ENCODE measurements around the gene CARD14.

CARD14 gene

DNA sequence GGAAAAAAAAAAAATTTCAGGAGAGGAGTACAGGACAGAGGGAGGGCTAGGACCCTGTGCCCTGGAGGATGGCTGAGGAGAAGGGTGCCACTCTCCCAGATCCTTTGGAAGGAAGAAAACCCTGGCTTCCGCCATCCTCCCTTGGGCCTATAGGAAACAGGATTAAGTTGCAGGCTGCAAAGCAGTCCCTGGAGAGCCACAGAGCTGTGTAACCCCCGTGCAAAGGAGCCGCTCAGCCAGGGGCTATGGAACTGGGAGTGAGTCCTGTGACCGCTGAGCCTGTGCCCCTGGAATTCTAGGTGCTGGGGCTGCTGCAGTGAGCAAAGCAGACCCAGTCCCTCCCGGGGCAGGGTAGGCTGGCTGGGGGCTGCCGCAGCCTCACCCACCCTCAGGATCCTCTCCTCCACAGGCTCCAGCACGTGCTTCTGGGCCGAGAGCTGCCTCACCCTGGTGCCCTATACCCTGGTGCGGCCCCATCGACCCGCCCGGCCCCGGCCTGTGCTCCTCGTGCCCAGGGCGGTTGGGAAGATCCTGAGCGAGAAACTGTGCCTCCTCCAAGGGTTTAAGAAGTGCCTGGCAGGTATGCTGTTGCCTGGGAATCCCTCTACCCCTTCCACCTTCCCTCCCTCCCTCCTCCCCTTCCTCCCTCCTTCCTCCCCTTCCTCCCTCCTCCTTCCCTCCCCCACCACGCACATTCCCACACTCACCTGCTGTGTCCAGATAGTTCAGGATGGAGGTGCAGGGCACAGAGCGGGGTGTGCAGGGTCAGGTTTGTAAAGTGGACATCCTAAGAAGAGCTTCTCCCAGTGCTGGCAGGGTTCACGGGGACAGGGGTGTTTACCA lies 35.0 kb downstream of the CARD14 start:
- no peak for DNase-seq (ENCODE audit: extremely low read depth, low read depth)
- H3K4me3 ChIP-seq (replicated peaks; ENCODE audit: low read depth, low read length), result no peak overlapping the region
- TF ChIP-seq, protein P1, sequence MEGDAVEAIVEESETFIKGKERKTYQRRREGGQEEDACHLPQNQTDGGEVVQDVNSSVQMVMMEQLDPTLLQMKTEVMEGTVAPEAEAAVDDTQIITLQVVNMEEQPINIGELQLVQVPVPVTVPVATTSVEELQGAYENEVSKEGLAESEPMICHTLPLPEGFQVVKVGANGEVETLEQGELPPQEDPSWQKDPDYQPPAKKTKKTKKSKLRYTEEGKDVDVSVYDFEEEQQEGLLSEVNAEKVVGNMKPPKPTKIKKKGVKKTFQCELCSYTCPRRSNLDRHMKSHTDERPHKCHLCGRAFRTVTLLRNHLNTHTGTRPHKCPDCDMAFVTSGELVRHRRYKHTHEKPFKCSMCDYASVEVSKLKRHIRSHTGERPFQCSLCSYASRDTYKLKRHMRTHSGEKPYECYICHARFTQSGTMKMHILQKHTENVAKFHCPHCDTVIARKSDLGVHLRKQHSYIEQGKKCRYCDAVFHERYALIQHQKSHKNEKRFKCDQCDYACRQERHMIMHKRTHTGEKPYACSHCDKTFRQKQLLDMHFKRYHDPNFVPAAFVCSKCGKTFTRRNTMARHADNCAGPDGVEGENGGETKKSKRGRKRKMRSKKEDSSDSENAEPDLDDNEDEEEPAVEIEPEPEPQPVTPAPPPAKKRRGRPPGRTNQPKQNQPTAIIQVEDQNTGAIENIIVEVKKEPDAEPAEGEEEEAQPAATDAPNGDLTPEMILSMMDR (IDR thresholded peaks at IDR 0.05; ENCODE audit: low read depth, low read length, missing control alignments), result no peak

GRCh38 chr17:80205811-80206210 lies 36.0 kb downstream of the CARD14 start:
- no peak overlapping the region for H3K4me3 ChIP-seq (replicated peaks; ENCODE audit: low read depth, low read length)
- TF ChIP-seq, protein P1 (IDR thresholded peaks at IDR 0.05; ENCODE audit: low read depth, low read length, missing control alignments), result no peak
- DNase-seq (ENCODE audit: extremely low read depth, low read depth), result no peak

DNA sequence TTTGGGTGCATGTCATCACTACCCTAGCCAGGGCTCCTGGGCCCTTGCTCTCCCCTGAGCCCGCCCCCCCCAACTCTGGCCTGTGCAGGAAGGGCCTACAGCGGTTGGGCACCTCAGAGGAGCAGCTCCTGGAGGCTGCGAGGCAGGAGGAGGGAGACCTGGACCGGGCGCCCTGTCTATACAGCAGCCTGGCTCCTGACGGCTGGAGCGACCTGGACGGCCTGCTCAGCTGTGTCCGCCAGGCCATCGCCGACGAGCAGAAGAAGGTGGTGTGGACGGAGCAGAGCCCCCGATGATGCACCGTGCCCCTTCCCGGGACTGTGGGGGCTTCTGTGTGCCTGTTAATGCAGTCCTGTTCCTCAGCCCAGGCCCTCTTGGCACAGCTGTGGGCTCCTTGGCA lies 38.2 kb downstream of the CARD14 start:
- no peak for DNase-seq (ENCODE audit: extremely low read depth, low read depth)
- TF ChIP-seq, protein P1 (IDR thresholded peaks at IDR 0.05; ENCODE audit: low read depth, low read length, missing control alignments), result no peak
- H3K4me3 ChIP-seq (replicated peaks; ENCODE audit: low read depth, low read length), result no peak overlapping the region

- no peak overlapping the region for H3K4me3 ChIP-seq (replicated peaks; ENCODE audit: low read depth, low read length)
- DNase-seq (ENCODE audit: extremely low read depth, low read depth), result no peak
- TF ChIP-seq, protein P1 (IDR thresholded peaks at IDR 0.05; ENCODE audit: low read depth, low read length, missing control alignments), result no peak
Measured at GRCh38 chr17:80209765-80210164, 39.9 kb downstream of the CARD14 start.

DNA sequence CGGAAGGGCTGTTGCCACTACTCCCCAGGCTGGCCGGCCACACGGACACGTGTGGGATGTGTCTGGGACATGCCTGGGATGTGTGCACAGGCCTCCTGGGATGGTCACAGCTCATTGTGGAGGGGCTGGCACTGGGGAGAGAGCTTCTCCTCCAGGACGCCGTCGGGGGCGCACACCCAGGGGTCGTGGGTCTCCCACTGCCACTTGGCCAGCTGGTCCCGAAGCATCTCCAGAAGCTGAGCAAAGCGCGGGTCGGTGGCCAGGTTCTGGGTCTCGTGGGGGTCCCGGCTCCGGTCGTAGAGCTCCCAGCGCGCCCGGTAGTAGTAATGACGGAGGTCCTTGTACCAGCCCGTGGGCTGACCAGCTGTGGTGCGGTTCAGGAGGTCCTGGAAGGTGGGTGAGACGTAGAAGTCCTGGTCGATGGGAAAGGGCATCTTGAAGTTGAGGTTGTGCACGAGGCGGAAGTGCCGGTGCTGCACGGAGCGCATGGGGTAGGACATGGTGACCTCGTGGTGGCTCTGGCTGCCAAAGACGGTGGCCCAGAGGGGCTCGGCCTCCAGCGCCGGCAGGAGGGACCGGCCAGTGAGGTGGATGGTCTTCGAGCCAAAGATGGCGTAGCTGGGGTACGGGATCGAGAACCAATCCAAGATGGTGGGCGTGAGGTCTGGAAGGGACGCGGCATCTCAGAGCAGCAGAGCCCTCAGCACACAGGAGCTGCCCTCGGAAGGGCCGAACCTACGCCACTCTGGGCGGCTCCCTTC lies 40.7 kb downstream of the CARD14 start:
- no peak overlapping the region for H3K4me3 ChIP-seq (replicated peaks; ENCODE audit: low read depth, low read length)
- DNase-seq (ENCODE audit: extremely low read depth, low read depth), result no peak
- TF ChIP-seq, protein P1 (IDR thresholded peaks at IDR 0.05; ENCODE audit: low read depth, low read length, missing control alignments), result no peak

GRCh38 chr17:80212109-80212508 lies 42.3 kb downstream of the CARD14 start:
- H3K4me3 ChIP-seq (replicated peaks; ENCODE audit: low read depth, low read length), result no peak overlapping the region
- no peak for DNase-seq (ENCODE audit: extremely low read depth, low read depth)
- TF ChIP-seq, protein P1 (IDR thresholded peaks at IDR 0.05; ENCODE audit: low read depth, low read length, missing control alignments), result no peak
